Measurements from ENCODE around the gene ABCB10.
"Not testable (repeated sequence)": the region's sequence is repeated elsewhere in the genome, so short reads cannot be mapped to it uniquely, and the experiment has no call there.

Gene ABCB10

GRCh38 chr1:229529639-229530038 lies 28.9 kb downstream of the ABCB10 start:
- H3K4me1 ChIP-seq (ENCODE audit: control insufficient read depth, insufficient read depth, low read length), result no peaks in the 10 kb centered on the region
- H3K9ac ChIP-seq (ENCODE audit: low read length), result no peak overlapping the region
- peaks cover 71% of the 10 kb centered on the region for H3K36me3 ChIP-seq (ENCODE audit: control insufficient read depth, insufficient read depth, low read length, severe bottlenecking)
- DNase-seq (ENCODE audit: low read depth), result no peak
- no peaks in the 10 kb centered on the region for H3K27me3 ChIP-seq (replicated peaks; ENCODE audit: control insufficient read depth, insufficient read depth, low read length)
- H3K4me3 ChIP-seq (ENCODE audit: low read length), result no peak overlapping the region
- H3K9me3 ChIP-seq (ENCODE audit: control insufficient read depth, low read length), result no peaks in the 10 kb centered on the region

- H3K36me3 ChIP-seq (ENCODE audit: control insufficient read depth, insufficient read depth, low read length, severe bottlenecking), result peaks cover 81% of the 10 kb centered on the region
- H3K9ac ChIP-seq (ENCODE audit: low read length), result no peak overlapping the region
Observed at GRCh38 chr1:229526695-229527094, 31.8 kb downstream of the ABCB10 start.

GRCh38 chr1:229523052-229523451 lies 35.5 kb downstream of the ABCB10 start:
- H3K27me3 ChIP-seq (replicated peaks; ENCODE audit: control insufficient read depth, insufficient read depth, low read length), result no peaks in the 10 kb centered on the region
- no peaks in the 10 kb centered on the region for H3K9me3 ChIP-seq (ENCODE audit: control insufficient read depth, low read length)
- no peak overlapping the region for H3K4me3 ChIP-seq (ENCODE audit: low read length)
- H3K9ac ChIP-seq (ENCODE audit: low read length), result no peak overlapping the region
- no peaks in the 10 kb centered on the region for H3K4me1 ChIP-seq (ENCODE audit: control insufficient read depth, insufficient read depth, low read length)
- DNase-seq (ENCODE audit: low read depth), result no peak
- H3K36me3 ChIP-seq (ENCODE audit: control insufficient read depth, insufficient read depth, low read length, severe bottlenecking), result peaks cover 72% of the 10 kb centered on the region

More at GRCh38 chr1:229526695-229527094, 31.8 kb downstream of the ABCB10 start:
- no peaks in the 10 kb centered on the region for H3K27me3 ChIP-seq (replicated peaks; ENCODE audit: control insufficient read depth, insufficient read depth, low read length)
- no peak overlapping the region for H3K4me3 ChIP-seq (ENCODE audit: low read length)
- no peaks in the 10 kb centered on the region for H3K4me1 ChIP-seq (ENCODE audit: control insufficient read depth, insufficient read depth, low read length)
- no peaks in the 10 kb centered on the region for H3K9me3 ChIP-seq (ENCODE audit: control insufficient read depth, low read length)
- no peak for DNase-seq (ENCODE audit: low read depth)

- Histone ChIP-seq H3K9ac (ENCODE audit: low read length) (peak overlapping the region; percentile 16), H3K27me3 (replicated peaks; ENCODE audit: control insufficient read depth, insufficient read depth, low read length) (no peaks in the 10 kb centered on the region), H3K4me3 (ENCODE audit: low read length) (no peak overlapping the region), H3K4me1 (ENCODE audit: control insufficient read depth, insufficient read depth, low read length) (peaks cover 4% of the 10 kb centered on the region), H3K9me3 (ENCODE audit: control insufficient read depth, low read length) (no peaks in the 10 kb centered on the region), H3K36me3 (ENCODE audit: control insufficient read depth, insufficient read depth, low read length, severe bottlenecking) (peaks cover 30% of the 10 kb centered on the region)
- peak; percentile 90 for DNase-seq (ENCODE audit: low read depth)
Observed at GRCh38 chr1:229514578-229515275, 43.8 kb downstream of the ABCB10 start.

GRCh38 chr1:229511625-229512024 lies 46.9 kb downstream of the ABCB10 start:
- not testable (repeated sequence) for DNase-seq (ENCODE audit: low read depth); H3K9ac ChIP-seq (ENCODE audit: low read length); H3K36me3 ChIP-seq (ENCODE audit: control insufficient read depth, insufficient read depth, low read length, severe bottlenecking); H3K4me3 ChIP-seq (ENCODE audit: low read length); H3K27me3 ChIP-seq (replicated peaks; ENCODE audit: control insufficient read depth, insufficient read depth, low read length); H3K9me3 ChIP-seq (ENCODE audit: control insufficient read depth, low read length)
- peaks cover 20% of the 10 kb centered on the region for H3K4me1 ChIP-seq (ENCODE audit: control insufficient read depth, insufficient read depth, low read length)

GRCh38 chr1:229511201-229511600 lies 47.3 kb downstream of the ABCB10 start:
- not testable (repeated sequence) for H3K36me3 ChIP-seq (ENCODE audit: control insufficient read depth, insufficient read depth, low read length, severe bottlenecking); H3K9ac ChIP-seq (ENCODE audit: low read length); H3K9me3 ChIP-seq (ENCODE audit: control insufficient read depth, low read length); H3K4me3 ChIP-seq (ENCODE audit: low read length); H3K27me3 ChIP-seq (replicated peaks; ENCODE audit: control insufficient read depth, insufficient read depth, low read length); DNase-seq (ENCODE audit: low read depth)
- peaks cover 24% of the 10 kb centered on the region for H3K4me1 ChIP-seq (ENCODE audit: control insufficient read depth, insufficient read depth, low read length)

- Histone ChIP-seq H3K4me1 (ENCODE audit: control insufficient read depth, insufficient read depth, low read length) (peaks cover 25% of the 10 kb centered on the region), H3K27me3 (replicated peaks; ENCODE audit: control insufficient read depth, insufficient read depth, low read length) (no peaks in the 10 kb centered on the region), H3K4me3 (ENCODE audit: low read length) (no peak overlapping the region), H3K9me3 (ENCODE audit: control insufficient read depth, low read length) (no peaks in the 10 kb centered on the region), H3K9ac (ENCODE audit: low read length) (no peak overlapping the region), H3K36me3 (ENCODE audit: control insufficient read depth, insufficient read depth, low read length, severe bottlenecking) (peaks cover 7% of the 10 kb centered on the region)
- DNase-seq (ENCODE audit: low read depth), result no peak
Observed at GRCh38 chr1:229509576-229509975, 48.9 kb downstream of the ABCB10 start.

- no peaks in the 10 kb centered on the region for H3K9me3 ChIP-seq (ENCODE audit: control insufficient read depth, low read length)
- no peaks in the 10 kb centered on the region for H3K27me3 ChIP-seq (replicated peaks; ENCODE audit: control insufficient read depth, insufficient read depth, low read length)
- peaks cover 11% of the 10 kb centered on the region for H3K36me3 ChIP-seq (ENCODE audit: control insufficient read depth, insufficient read depth, low read length, severe bottlenecking)
- peaks cover 20% of the 10 kb centered on the region for H3K4me1 ChIP-seq (ENCODE audit: control insufficient read depth, insufficient read depth, low read length)
- peak overlapping the region; percentile 93 for H3K9ac ChIP-seq (ENCODE audit: low read length)
- DNase-seq (ENCODE audit: low read depth), result no peak
- H3K4me3 ChIP-seq (ENCODE audit: low read length), result peak overlapping the region; percentile 99
Observed at GRCh38 chr1:229508823-229509337, 49.6 kb downstream of the ABCB10 start.

- no peaks in the 10 kb centered on the region for H3K27me3 ChIP-seq (replicated peaks; ENCODE audit: control insufficient read depth, insufficient read depth, low read length)
- H3K36me3 ChIP-seq (ENCODE audit: control insufficient read depth, insufficient read depth, low read length, severe bottlenecking), result peaks cover 11% of the 10 kb centered on the region
- H3K4me1 ChIP-seq (ENCODE audit: control insufficient read depth, insufficient read depth, low read length), result peaks cover 23% of the 10 kb centered on the region
- DNase-seq (ENCODE audit: low read depth), result peak; percentile 100
- peak within 1 kb of the TSS; percentile 93 for H3K9ac ChIP-seq (ENCODE audit: low read length)
- H3K9me3 ChIP-seq (ENCODE audit: control insufficient read depth, low read length), result no peaks in the 10 kb centered on the region
- peak within 1 kb of the TSS; percentile 99 for H3K4me3 ChIP-seq (ENCODE audit: low read length)
Observed at GRCh38 chr1:229507951-229508822, 50.3 kb downstream of the ABCB10 start, which contains the start of gene NUP133. NUP133 (minus strand) TSS chr1:229508341; CDS start chr1:229508249, 92 bp downstream.

GRCh38 chr1:229507502-229507901 lies 51.0 kb downstream of the ABCB10 start:
- H3K9ac ChIP-seq (ENCODE audit: low read length), result peak overlapping the region; percentile 93
- H3K27me3 ChIP-seq (replicated peaks; ENCODE audit: control insufficient read depth, insufficient read depth, low read length), result no peaks in the 10 kb centered on the region
- no peaks in the 10 kb centered on the region for H3K9me3 ChIP-seq (ENCODE audit: control insufficient read depth, low read length)
- peaks cover 23% of the 10 kb centered on the region for H3K4me1 ChIP-seq (ENCODE audit: control insufficient read depth, insufficient read depth, low read length)
- peak overlapping the region; percentile 99 for H3K4me3 ChIP-seq (ENCODE audit: low read length)
- peaks cover 11% of the 10 kb centered on the region for H3K36me3 ChIP-seq (ENCODE audit: control insufficient read depth, insufficient read depth, low read length, severe bottlenecking)
- no peak for DNase-seq (ENCODE audit: low read depth)

- Histone ChIP-seq H3K9ac (ENCODE audit: low read length) (peak overlapping the region; percentile 93), H3K4me3 (ENCODE audit: low read length) (peak overlapping the region; percentile 99)
Observed at GRCh38 chr1:229506633-229507032, 51.9 kb downstream of the ABCB10 start.

More at GRCh38 chr1:229506633-229507032, 51.9 kb downstream of the ABCB10 start:
- DNase-seq (ENCODE audit: low read depth), result no peak
- Histone ChIP-seq H3K27me3 (replicated peaks; ENCODE audit: control insufficient read depth, insufficient read depth, low read length) (no peaks in the 10 kb centered on the region), H3K36me3 (ENCODE audit: control insufficient read depth, insufficient read depth, low read length, severe bottlenecking) (peaks cover 16% of the 10 kb centered on the region), H3K4me1 (ENCODE audit: control insufficient read depth, insufficient read depth, low read length) (peaks cover 23% of the 10 kb centered on the region), H3K9me3 (ENCODE audit: control insufficient read depth, low read length) (no peaks in the 10 kb centered on the region)
